Sigmoid colon (tissue), 7 donors: ENCODE data around the gene PDLIM1. TPM values are rescaled to one million over a fixed set of nuclear protein-coding genes. Genes with fewer than 3 reads are reported as not detected.

Experiments used
- DNase-seq: peaks from one replicate; pipeline ENCODE4 v3.0.0-alpha.2; 2019
- H3K27ac ChIP-seq, 4 donors: fragments of 200-600 bp; sonication (generic); one replicate each; pipeline ENCODE4 v1.5.1; 2016 to 2019; ENCODE audit warnings: mild to moderate bottlenecking in 1 of 4
- H3K27me3 ChIP-seq, 3 donors: fragments of 200-600 bp; sonication (generic); one replicate each; pipeline ENCODE4 v1.5.1; 2019; ENCODE audit warnings: mild to moderate bottlenecking in 1 of 3
- H3K36me3 ChIP-seq, 4 donors: fragments of 200-600 bp; sonication (generic); one replicate each; pipeline ENCODE4 v1.5.1; 2016 to 2019
- H3K4me1 ChIP-seq, 4 donors: fragments of 200-600 bp; sonication (generic); one replicate each; pipeline ENCODE4 v1.5.1; 2017 to 2019
- H3K4me3 ChIP-seq, 4 donors: fragments of 200-600 bp; sonication (generic); one replicate each; pipeline ENCODE4 v1.5.1; 2017 to 2019; ENCODE audit warnings: mild to moderate bottlenecking in 2 of 4, moderate library complexity in 1 of 4
- H3K9me3 ChIP-seq, 4 donors: fragments of 200-600 bp in 3 of 4; sonication (generic) in 3 of 4; one replicate each; pipeline versions ENCODE4 v1.5.1 to v1.6.1; 2013 to 2019
- CTCF ChIP-seq, 4 experiments: fragments of 450-650 bp in 3 of 4; fragments of 200-600 bp in 1 of 4; IDR thresholded peaks; one replicate each; pipeline ENCODE4 v1.5.1; 2016 to 2019; ENCODE audit warnings: antibody characterized with exemption in 4 of 4, mild to moderate bottlenecking in 3 of 4, moderate library complexity in 2 of 4
- EP300 ChIP-seq, 4 donors: sonication (generic); formaldehyde crosslinking; IDR thresholded peaks; one replicate each; pipeline ENCODE4 v1.6.1; 2017; ENCODE audit warnings: antibody characterized with exemption in 4 of 4
- POLR2A ChIP-seq, 2 donors: fragments of 450-650 bp; IDR thresholded peaks; one replicate each; pipeline ENCODE4 v1.6.1; 2016; ENCODE audit warnings: antibody characterized with exemption in 2 of 2, mild to moderate bottlenecking in 2 of 2, moderate library complexity in 2 of 2
- POLR2AphosphoS5 ChIP-seq, 4 donors: sonication (generic); formaldehyde crosslinking; IDR thresholded peaks; one replicate each; pipeline ENCODE4 v1.6.1; 2017; ENCODE audit warnings: antibody characterized with exemption in 4 of 4
- WGBS, 2 donors: extraction: QIAGEN DNeasy Blood & Tissue Kit; methylation state at CpG; one replicate each; pipeline ENCODE4 v1.1.7; 2013; 5-methylcytosine and 5-hydroxymethylcytosine counted together
- intact Hi-C: fragments of 100-400 bp; cut with DNase I; formaldehyde crosslinking; loops from one replicate; pipeline ENCODE4 v1.15.1; 2023
- polyA plus RNA-seq, 3 donors: library from polyadenylated mRNA; stranded (reverse); fragments of 200-250 nt; gene quantifications; one replicate each; pipeline ENCODE4 v1.2.3, GENCODE V29; 2013
- total RNA-seq, 4 donors: library from RNA; depleted of rRNA; stranded (reverse); fragments of >200 nt; gene quantifications; one replicate each; pipeline ENCODE4 v1.1.0, GENCODE V29; 2016
- donor health status: healthy with polysubstance abuse.
- donor health status: Bipolar disorder and iron deficiency.
- donor health status: healthy.

PDLIM1 gene
- total and polyA plus RNA-seq, 7 donors: 27.8 to 488 (median 75.3) TPM

GRCh38 chr10:95309958-95310357, 19.2 kb upstream of the PDLIM1 start:
- no peak for DNase-seq
- 1 to 22% methylated on average over 1 of the region's 1 CpG for WGBS, 2 donors
- Histone ChIP-seq H3K27ac (peak overlapping the region; percentile 57 to 80 (median 74)), H3K9me3 (no peaks in the 10 kb centered on the region), H3K4me3 (no peak overlapping the region), H3K4me1 (peaks cover 0 to 69% (median 53%) of the 10 kb centered on the region in 4 donors), H3K36me3 (peaks cover 7 to 25% (median 21%) of the 10 kb centered on the region in 4 donors), H3K27me3 (no peaks in the 10 kb centered on the region)
- TF ChIP-seq POLR2AphosphoS5 (IDR thresholded peaks at IDR 0.05) (peak in 2 of 4 donors; percentile 31 to 46), EP300 (IDR thresholded peaks at IDR 0.05) (no peak)
- intact Hi-C loops: no loop called here

- peak; percentile 94 for DNase-seq
- intact Hi-C loops: no loop called here
- TF ChIP-seq EP300 (IDR thresholded peaks at IDR 0.05) (no peak), POLR2AphosphoS5 (IDR thresholded peaks at IDR 0.05) (peak; percentile 32 to 72 (median 62)), POLR2A (IDR thresholded peaks at IDR 0.05) (no peak)
- H3K27me3 ChIP-seq: no peaks in the 10 kb centered on the region
- WGBS, 2 donors: 24 to 51% methylated on average over 8 of the region's 8 CpGs
- no peak overlapping the region for H3K4me3 ChIP-seq
- H3K36me3 ChIP-seq: peaks cover 0 to 12% (median 8%) of the 10 kb centered on the region in 4 donors
- peak overlapping the region; percentile 57 to 80 (median 74) for H3K27ac ChIP-seq
- H3K9me3 ChIP-seq: no peaks in the 10 kb centered on the region
- peaks cover 0 to 56% (median 40%) of the 10 kb centered on the region in 4 donors for H3K4me1 ChIP-seq
Measured at GRCh38 chr10:95308389-95309302, 17.8 kb upstream of the PDLIM1 start.

- DNase-seq: no peak
- H3K27me3 ChIP-seq: no peaks in the 10 kb centered on the region
- peaks cover 0 to 39% (median 24%) of the 10 kb centered on the region in 4 donors for H3K4me1 ChIP-seq
- H3K27ac ChIP-seq: peak overlapping the region in 1 of 4 donors; percentile 80
- no peaks in the 10 kb centered on the region for H3K9me3 ChIP-seq
- intact Hi-C loops: no loop called here
- TF ChIP-seq CTCF (IDR thresholded peaks at IDR 0.05) (no peak), POLR2AphosphoS5 (IDR thresholded peaks at IDR 0.05) (peak in 1 of 4 donors; percentile 41), POLR2A (IDR thresholded peaks at IDR 0.05) (no peak)
- no peaks in the 10 kb centered on the region for H3K36me3 ChIP-seq
- 10 to 70% methylated on average over 1 of the region's 1 CpG for WGBS, 2 donors
- no peak overlapping the region for H3K4me3 ChIP-seq
Measured at GRCh38 chr10:95306851-95307250, 16.0 kb upstream of the PDLIM1 start.

- Histone ChIP-seq H3K9me3 (no peaks in the 10 kb centered on the region), H3K36me3 (no peaks in the 10 kb centered on the region), H3K4me1 (peaks cover 0 to 33% (median 20%) of the 10 kb centered on the region in 4 donors), H3K4me3 (no peak overlapping the region), H3K27me3 (no peaks in the 10 kb centered on the region), H3K27ac (no peak overlapping the region)
- intact Hi-C loops: no loop called here
- TF ChIP-seq EP300 (IDR thresholded peaks at IDR 0.05) (no peak), CTCF (IDR thresholded peaks at IDR 0.05) (no peak), POLR2AphosphoS5 (IDR thresholded peaks at IDR 0.05) (no peak), POLR2A (IDR thresholded peaks at IDR 0.05) (no peak)
- DNase-seq: no peak
- WGBS, 2 donors: 85 to 88% methylated on average over 3 of the region's 3 CpGs
Measured at GRCh38 chr10:95306318-95306650, 15.5 kb upstream of the PDLIM1 start.

- Histone ChIP-seq H3K4me1 (peaks cover 0 to 28% (median 17%) of the 10 kb centered on the region in 4 donors), H3K36me3 (no peaks in the 10 kb centered on the region), H3K4me3 (no peak overlapping the region), H3K27ac (no peak overlapping the region), H3K9me3 (no peaks in the 10 kb centered on the region), H3K27me3 (no peaks in the 10 kb centered on the region)
- DNase-seq: no peak
- intact Hi-C loops: no loop called here
- WGBS, 2 donors: 20 to 66% methylated on average over 10 of the region's 10 CpGs
- TF ChIP-seq POLR2AphosphoS5 (IDR thresholded peaks at IDR 0.05): no peak
Measured at GRCh38 chr10:95305606-95306317, 15.0 kb upstream of the PDLIM1 start.

- intact Hi-C loops: no loop called here
- WGBS, 2 donors: 82 to 90% methylated on average over 2 of the region's 2 CpGs
- H3K27me3 ChIP-seq: no peaks in the 10 kb centered on the region
- no peak for DNase-seq
- no peaks in the 10 kb centered on the region for H3K36me3 ChIP-seq
- TF ChIP-seq POLR2A (IDR thresholded peaks at IDR 0.05) (no peak), CTCF (IDR thresholded peaks at IDR 0.05) (no peak)
- H3K27ac ChIP-seq: no peak overlapping the region
- no peaks in the 10 kb centered on the region for H3K9me3 ChIP-seq
- peaks cover 0 to 20% (median 10%) of the 10 kb centered on the region in 4 donors for H3K4me1 ChIP-seq
- no peak overlapping the region for H3K4me3 ChIP-seq
Measured at GRCh38 chr10:95304976-95305375, 14.2 kb upstream of the PDLIM1 start.
